ENCODE results near the gene MAN2A2.

GRCh38 chr15:90869601-90870353 is 33.3 kb upstream of the MAN2A2 start:
- peak; percentile 92 for TF ChIP-seq POLR2AphosphoS5 (IDR thresholded peaks at IDR 0.05; ENCODE audit: insufficient read depth, low read depth, low read length)
- no peak for TF ChIP-seq CTCF (IDR thresholded peaks at IDR 0.05; ENCODE audit: extremely low read depth in 1 of 2, insufficient read depth in 1 of 2, low read depth in 1 of 2, low read length in 2 of 2)
